GM18951 (cell line): ENCODE measurements around the gene MED29.

Experiments
- POLR2A ChIP-seq: IDR thresholded peaks from 4 replicates; pipeline ENCODE4 v1.6.1; 2011; ENCODE audit warnings: mild to moderate bottlenecking; ENCODE audit not compliant: insufficient read length, insufficient read depth; ENCODE audit errors: extremely low read depth
- in situ Hi-C: fragments of 300-500 bp; cut with MboI; formaldehyde crosslinking; loops from one replicate; pipeline ENCODE4 v1.12.0; 2022; ENCODE audit warnings: low sequenced_read_pairs, mixed read lengths, inconsistent platforms; ENCODE audit not compliant: unreplicated experiment

MED29 gene, protein sequence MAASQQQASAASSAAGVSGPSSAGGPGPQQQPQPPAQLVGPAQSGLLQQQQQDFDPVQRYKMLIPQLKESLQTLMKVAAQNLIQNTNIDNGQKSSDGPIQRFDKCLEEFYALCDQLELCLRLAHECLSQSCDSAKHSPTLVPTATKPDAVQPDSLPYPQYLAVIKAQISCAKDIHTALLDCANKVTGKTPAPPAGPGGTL

DNA sequence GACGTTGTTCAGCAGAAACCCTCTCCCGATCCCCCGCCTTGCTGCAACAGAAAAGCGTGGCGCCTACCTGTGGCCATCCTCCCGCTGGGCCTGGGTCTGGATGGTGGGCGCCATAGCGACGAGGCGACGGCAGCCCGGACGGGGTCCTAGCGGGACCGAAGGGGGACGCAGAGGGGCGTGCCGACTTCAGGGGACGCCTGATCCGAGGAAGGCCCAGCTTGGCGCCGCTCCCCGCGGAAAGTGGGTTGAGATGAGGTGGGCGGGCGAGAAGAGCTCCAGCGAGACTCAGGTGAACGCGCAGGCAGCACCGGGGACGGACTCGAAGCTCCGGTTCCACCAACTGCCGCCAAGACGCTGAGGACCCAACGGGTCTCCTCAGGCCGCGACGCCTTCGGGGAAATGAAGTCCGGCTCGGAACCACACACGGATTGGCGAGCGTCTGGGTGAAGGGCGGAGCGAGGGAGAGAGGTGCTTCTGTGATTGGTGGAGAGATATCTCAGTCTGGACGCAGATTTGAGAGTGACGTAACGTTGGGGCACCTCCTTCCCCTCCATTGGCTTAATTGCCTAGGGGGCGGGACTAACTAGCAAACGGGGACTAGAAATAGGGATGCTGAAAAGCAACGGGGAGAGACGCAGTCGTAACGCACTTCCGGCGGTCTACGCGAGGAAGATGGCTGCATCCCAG, at the start of gene MED29, which contains the start of gene PAF1:
Gene MED29 (plus strand): TSS at position 628 of the 687 bp plus-strand sequence. CDS start 45 bp downstream, at position 673.
Gene PAF1 (minus strand): TSS at position 356 of the 687 bp plus-strand sequence. CDS start 242 bp downstream, at position 114.
- peak; percentile 98 for TF ChIP-seq POLR2A
- in situ Hi-C loops, result no loop called here

- in situ Hi-C loops, result no loop called here
- TF ChIP-seq POLR2A, result peak; percentile 95
These were observed 49.2 kb upstream of the MED29 start, which contains the start of gene SAMD4B for GRCh38 chr19:39341719-39342604. SAMD4B (plus strand) TSS chr19:39342421; CDS start chr19:39356894, 14,473 bp downstream.

DNA sequence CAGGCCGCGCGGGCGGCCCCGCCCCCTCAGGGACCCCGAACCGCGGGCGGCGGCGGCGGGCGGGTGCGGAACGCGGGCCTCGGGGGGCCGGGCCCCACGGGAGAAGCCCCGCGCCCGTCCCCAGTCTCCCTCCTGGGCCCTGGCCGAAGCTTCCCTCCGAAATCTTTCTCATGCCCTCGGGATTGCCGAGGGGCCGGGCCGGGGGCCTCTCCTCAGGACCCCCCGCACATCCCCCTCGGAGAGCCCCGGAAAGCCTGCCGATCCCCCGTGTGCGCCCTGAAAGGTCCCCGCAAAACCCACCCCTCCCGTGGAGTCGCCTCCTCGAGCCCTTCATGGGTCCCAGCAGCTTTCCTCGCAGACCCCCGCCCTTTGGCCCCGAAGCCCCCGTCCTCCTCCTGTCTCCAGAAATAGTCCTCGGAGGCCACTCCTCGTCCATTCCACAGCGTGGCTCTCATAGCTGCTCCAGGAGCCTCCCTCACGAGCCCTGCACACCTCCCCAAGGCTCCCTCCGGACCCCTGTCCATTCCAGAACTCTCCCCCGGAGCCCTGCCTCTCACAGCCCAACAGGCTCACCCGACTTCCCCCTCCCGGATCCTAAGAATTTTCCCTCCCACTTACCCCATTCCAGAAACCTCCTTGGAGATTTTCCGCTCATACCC, 48.4 kb upstream of the MED29 start:
- in situ Hi-C loops, result no loop called here
- no peak for TF ChIP-seq POLR2A

DNA sequence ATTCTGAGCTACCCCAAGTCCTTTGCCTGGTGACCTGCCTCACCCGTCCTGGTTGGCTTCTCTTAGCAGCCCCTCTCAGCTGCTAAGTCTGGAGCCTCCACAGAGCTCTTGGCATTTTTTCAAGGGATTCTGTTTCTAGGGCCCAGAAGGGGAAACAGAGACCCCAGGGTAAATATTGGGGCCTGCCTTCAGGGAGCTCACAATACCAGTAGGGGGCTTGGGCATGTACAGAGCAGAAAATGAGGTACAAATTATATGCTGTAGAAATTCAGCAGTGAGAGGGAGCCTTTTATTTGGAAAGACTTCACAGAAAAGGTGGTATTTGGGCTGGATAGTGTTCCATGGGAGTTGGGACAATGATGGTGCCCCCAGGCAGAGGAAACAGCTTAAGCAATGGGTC, 45.2 kb upstream of the MED29 start:
- in situ Hi-C loops, result no loop called here
- no peak for TF ChIP-seq POLR2A

- TF ChIP-seq POLR2A, result no peak
- in situ Hi-C loops, result no loop called here
These were observed 43.6 kb upstream of the MED29 start for GRCh38 chr19:39347332-39348164.

GRCh38 chr19:39349326-39349725, 41.9 kb upstream of the MED29 start:
- in situ Hi-C loops, result no loop called here

DNA sequence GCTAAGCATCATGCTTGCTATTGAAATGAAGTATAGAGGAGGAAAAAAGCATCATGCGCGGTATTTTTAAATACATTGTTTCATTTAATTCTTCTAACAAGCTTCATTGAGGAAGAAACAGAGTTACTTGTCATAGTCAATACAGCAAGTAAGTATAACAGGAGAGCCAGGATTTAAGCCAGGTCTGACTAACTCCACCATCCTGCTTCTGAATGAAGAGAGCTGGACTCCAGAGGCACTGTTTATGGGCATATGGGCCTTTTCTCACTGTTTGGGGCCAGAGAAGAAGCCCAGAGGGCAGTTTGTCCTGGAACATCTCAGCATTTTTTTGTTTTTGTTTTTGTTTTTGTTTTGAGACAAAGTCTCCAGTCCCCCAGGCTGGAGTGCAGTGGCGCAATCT, 41.0 kb upstream of the MED29 start:
- no peak for TF ChIP-seq POLR2A
- in situ Hi-C loops, result no loop called here

More at GRCh38 chr19:39349326-39349725, 41.9 kb upstream of the MED29 start:
- no peak for TF ChIP-seq POLR2A

GRCh38 chr19:39351537-39352064, 39.6 kb upstream of the MED29 start:
- TF ChIP-seq POLR2A, result no peak
- in situ Hi-C loops, result no loop called here

GRCh38 chr19:39352381-39353255, 38.6 kb upstream of the MED29 start:
- no peak for TF ChIP-seq POLR2A
- in situ Hi-C loops, result no loop called here

DNA sequence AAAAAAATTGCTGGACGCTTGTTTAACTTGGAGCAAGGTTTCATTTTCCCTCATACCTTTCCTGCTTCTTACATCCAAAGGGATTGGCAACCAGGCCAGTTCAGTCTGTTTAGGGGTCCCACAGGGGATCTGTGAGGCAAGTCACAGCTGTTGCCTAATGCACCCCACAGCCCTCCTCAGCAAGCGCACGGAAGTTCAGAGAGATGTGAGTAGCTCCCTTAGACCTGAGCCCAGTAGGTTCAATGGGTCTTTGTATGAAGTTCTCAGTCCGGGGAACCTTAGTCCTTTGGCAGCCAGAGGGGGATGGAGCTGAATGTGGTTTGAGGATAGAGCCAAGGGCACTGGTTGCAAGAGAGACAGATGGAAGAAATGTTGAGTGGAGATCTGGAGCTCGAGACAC, 35.9 kb upstream of the MED29 start:
- in situ Hi-C loops, result no loop called here
- TF ChIP-seq POLR2A, result no peak

DNA sequence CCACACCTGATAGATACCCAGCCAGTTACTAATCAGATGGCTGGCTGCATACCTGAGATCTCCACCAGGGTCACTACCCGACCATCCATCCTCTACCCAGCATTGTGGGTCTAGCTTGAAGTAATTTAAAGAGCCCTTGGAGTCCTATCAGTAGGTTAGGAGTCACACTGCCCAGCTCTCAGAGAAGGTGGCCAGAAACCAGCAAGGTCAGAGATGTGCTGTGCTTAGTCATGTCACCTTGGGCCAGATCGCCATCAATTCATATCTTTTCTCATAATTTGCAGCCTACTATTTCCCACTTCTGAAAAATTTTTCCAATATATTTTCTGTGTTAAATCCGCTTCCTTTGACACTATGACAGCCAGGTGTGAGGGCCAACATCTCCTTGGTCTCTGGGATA, 35.1 kb upstream of the MED29 start:
- no peak for TF ChIP-seq POLR2A
- in situ Hi-C loops, result no loop called here
